OCI-LY3 (cell line): ENCODE measurements around the gene SNCG.
"Not testable (repeated sequence)": the region's sequence is repeated elsewhere in the genome, so short reads cannot be mapped to it uniquely, and the experiment has no call there.

Source experiments
- H2AFZ ChIP-seq: fragments of 200-600, 300-600 bp; shearing (Covaris generic); 2 replicates; pipeline ENCODE4 v1.6.0; 2014; ENCODE audit warnings: antibody characterized with exemption, low read depth, low read length
- H3K27ac ChIP-seq: fragments of 200-600, 300-600 bp; sonication (generic); 2 replicates; pipeline ENCODE4 v1.5.1; 2014; ENCODE audit warnings: mild to moderate bottlenecking, low read length, moderate library complexity, mixed read lengths
- H3K27me3 ChIP-seq: fragments of 200-600, 300-600 bp; sonication (generic); 2 replicates; pipeline ENCODE4 v1.6.1; 2014; ENCODE audit warnings: low read depth, low read length, mixed read lengths
- H3K36me3 ChIP-seq: fragments of 200-600, 300-600 bp; sonication (generic); replicated peaks from 2 replicates; pipeline ENCODE3; 2014; ENCODE audit warnings: low read depth, low read length, mixed read lengths
- H3K4me1 ChIP-seq: fragments of 300-600, 200-600 bp; sonication (generic); 2 replicates; pipeline ENCODE4 v1.6.1; 2014; ENCODE audit warnings: low read length, mixed read lengths
- H3K4me2 ChIP-seq: fragments of 200-600, 300-600 bp; sonication (generic); 2 replicates; pipeline ENCODE4 v1.6.1; 2014; ENCODE audit warnings: low read length, mixed read lengths
- H3K4me3 ChIP-seq: fragments of 300-600, 200-600 bp; sonication (generic); 2 replicates; pipeline ENCODE4 v1.5.1; 2014; ENCODE audit warnings: antibody characterized with exemption, mild to moderate bottlenecking, low read length, moderate library complexity
- H3K79me2 ChIP-seq: fragments of 300-600, 200-600 bp; shearing (Covaris generic); 2 replicates; pipeline ENCODE4 v1.6.1; 2014; ENCODE audit warnings: mild to moderate bottlenecking, low read length, mixed read lengths
- H3K9ac ChIP-seq: fragments of 300-600, 200-600 bp; shearing (Covaris generic); 2 replicates; pipeline ENCODE4 v1.6.0; 2014; ENCODE audit warnings: mild to moderate bottlenecking, low read length, moderate library complexity
- H3K9me3 ChIP-seq: fragments of 200-600, 300-600 bp; shearing (Covaris generic); 2 replicates; pipeline ENCODE4 v1.6.1; 2014; ENCODE audit warnings: low read length, mixed read lengths; ENCODE audit not compliant: insufficient read depth
- H4K20me1 ChIP-seq: fragments of 200-600, 300-600 bp; sonication (generic); 2 replicates; pipeline ENCODE4 v1.6.1; 2016; ENCODE audit warnings: low read length, mixed read lengths; ENCODE audit not compliant: insufficient read depth
- EZH2phosphoT487 ChIP-seq: fragments of 200-600 bp; shearing (Covaris generic); IDR thresholded peaks from 2 replicates; pipeline ENCODE4 v1.6.1; 2018; ENCODE audit warnings: antibody characterized with exemption, mixed run types, low read depth
- TF ChIP-seq, protein P1 (sequence below): fragments of 200-600, 300-600 bp; sonication (generic); IDR thresholded peaks from 2 replicates; pipeline ENCODE4 v1.5.1; 2014; ENCODE audit warnings: antibody characterized with exemption, low read length, low read depth

The SNCG gene

DNA sequence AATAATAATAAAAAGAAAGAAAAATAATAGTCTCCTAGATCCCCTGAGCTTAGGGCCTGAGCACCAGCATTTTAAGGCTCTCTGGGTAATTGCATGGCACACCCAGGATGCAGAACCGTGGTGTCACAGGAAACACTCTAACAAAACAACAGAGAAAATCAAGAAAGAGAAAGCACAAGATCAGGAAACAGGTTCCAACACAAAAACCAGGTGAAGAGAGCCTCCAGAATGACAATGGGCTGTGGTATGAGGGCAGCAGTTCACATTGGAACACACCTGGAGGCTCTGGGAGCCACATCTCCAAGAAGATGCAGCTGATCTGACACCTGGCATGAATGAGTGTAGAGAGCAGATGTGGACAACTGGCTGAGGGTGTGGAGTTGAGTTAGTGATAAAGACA lies 8.1 kb upstream of the SNCG start:
- Histone ChIP-seq H4K20me1 (no peaks in the 10 kb centered on the region), H3K9ac (no peak overlapping the region), H3K9me3 (no peaks in the 10 kb centered on the region), H3K4me3 (no peak overlapping the region), H3K79me2 (no peaks in the 10 kb centered on the region), H3K27ac (no peak overlapping the region), H2AFZ (no peak overlapping the region), H3K27me3 (no peaks in the 10 kb centered on the region), H3K36me3 (no peaks in the 10 kb centered on the region), H3K4me2 (no peak overlapping the region), H3K4me1 (peaks cover 12% of the 10 kb centered on the region)
- TF ChIP-seq EZH2phosphoT487, result no peak
- TF ChIP-seq, protein P1, sequence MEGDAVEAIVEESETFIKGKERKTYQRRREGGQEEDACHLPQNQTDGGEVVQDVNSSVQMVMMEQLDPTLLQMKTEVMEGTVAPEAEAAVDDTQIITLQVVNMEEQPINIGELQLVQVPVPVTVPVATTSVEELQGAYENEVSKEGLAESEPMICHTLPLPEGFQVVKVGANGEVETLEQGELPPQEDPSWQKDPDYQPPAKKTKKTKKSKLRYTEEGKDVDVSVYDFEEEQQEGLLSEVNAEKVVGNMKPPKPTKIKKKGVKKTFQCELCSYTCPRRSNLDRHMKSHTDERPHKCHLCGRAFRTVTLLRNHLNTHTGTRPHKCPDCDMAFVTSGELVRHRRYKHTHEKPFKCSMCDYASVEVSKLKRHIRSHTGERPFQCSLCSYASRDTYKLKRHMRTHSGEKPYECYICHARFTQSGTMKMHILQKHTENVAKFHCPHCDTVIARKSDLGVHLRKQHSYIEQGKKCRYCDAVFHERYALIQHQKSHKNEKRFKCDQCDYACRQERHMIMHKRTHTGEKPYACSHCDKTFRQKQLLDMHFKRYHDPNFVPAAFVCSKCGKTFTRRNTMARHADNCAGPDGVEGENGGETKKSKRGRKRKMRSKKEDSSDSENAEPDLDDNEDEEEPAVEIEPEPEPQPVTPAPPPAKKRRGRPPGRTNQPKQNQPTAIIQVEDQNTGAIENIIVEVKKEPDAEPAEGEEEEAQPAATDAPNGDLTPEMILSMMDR, result no peak

DNA sequence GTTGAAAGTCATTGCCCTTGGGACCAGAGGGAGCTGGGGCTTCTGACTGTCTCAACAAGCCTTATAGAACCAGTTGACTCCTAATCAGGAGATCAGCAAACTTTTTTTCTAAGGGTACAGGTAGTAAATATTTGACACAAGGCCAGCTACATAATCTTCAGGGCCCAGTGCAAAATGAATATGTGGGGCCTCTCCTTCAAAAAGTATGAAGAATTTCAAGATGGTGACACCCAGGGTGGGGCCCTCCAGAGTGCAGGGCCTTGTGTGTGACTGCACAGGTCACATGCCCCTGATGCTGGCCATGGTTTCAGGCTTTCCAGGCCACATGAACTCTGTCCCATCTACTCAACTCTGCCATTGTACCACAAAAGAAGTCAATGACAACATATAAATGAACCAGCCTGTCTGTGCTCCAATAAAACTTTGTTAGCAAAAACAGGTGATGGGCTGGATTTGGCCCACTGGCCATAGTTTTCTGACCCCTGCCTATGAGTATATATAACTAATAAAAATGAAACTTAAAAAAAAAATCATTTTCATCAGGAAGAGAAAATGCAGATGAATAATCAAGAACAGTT lies 7.1 kb upstream of the SNCG start:
- H3K4me3 ChIP-seq, result no peak overlapping the region
- no peak overlapping the region for H3K27ac ChIP-seq
- no peak overlapping the region for H3K4me2 ChIP-seq
- H4K20me1 ChIP-seq, result no peaks in the 10 kb centered on the region
- H3K4me1 ChIP-seq, result peaks cover 3% of the 10 kb centered on the region
- no peaks in the 10 kb centered on the region for H3K79me2 ChIP-seq
- H2AFZ ChIP-seq, result no peak overlapping the region
- no peaks in the 10 kb centered on the region for H3K27me3 ChIP-seq
- no peak overlapping the region for H3K9ac ChIP-seq
- H3K36me3 ChIP-seq, result no peaks in the 10 kb centered on the region
- no peaks in the 10 kb centered on the region for H3K9me3 ChIP-seq
- TF ChIP-seq, protein P1, result no peak
- no peak for TF ChIP-seq EZH2phosphoT487

DNA sequence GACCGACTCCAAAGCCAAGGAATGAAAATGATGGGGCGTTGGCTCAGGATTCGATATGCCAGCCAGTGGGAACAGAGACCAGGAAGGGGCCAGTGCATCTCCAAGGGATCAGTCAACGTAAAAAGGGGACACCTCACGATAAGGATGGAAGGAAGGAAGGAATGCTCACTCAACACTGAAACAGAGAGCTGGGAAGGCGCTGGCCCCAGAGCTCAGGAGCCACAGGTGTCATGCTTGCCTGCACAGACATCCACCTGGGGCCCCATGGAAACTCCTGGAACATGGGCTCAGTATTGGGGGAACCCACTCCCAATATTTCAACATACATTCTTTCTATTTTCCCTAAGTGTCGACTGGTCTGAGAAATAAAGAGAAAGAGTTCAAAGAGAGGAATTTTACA lies 6.3 kb upstream of the SNCG start:
- H3K4me1 ChIP-seq, result no peaks in the 10 kb centered on the region; the same call in 1 of the 2 replicates
- no peaks in the 10 kb centered on the region for H4K20me1 ChIP-seq
- no peak overlapping the region for H3K4me2 ChIP-seq
- H3K36me3 ChIP-seq, result no peaks in the 10 kb centered on the region
- H3K4me3 ChIP-seq, result no peak overlapping the region
- H2AFZ ChIP-seq, result no peak overlapping the region
- no peak for TF ChIP-seq EZH2phosphoT487
- TF ChIP-seq, protein P1, result no peak
- H3K79me2 ChIP-seq, result no peaks in the 10 kb centered on the region
- no peaks in the 10 kb centered on the region for H3K9me3 ChIP-seq
- H3K27ac ChIP-seq, result no peak overlapping the region
- H3K27me3 ChIP-seq, result no peaks in the 10 kb centered on the region
- H3K9ac ChIP-seq, result no peak overlapping the region

DNA sequence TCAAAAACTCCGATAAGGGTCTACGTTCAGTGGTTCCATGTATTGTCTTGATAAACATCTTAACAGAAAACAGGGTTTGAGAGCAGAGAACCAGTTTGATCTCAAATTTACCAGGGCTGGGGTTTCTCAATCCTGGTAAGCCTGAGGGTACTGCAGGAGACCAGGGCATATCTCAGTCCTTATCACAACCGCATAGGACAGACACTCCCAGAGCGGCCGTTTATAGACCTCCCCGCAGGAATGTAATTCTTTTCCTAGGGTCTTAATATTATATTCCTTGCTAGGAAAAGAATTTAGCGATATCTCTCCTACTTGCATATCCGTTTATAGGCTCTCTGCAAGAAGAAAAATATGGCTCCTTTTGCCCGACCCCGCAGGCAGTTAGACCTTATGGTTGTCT lies 5.7 kb upstream of the SNCG start:
- not testable (repeated sequence) for H3K36me3 ChIP-seq, H3K4me3 ChIP-seq, H3K27ac ChIP-seq, H3K9me3 ChIP-seq, H3K4me1 ChIP-seq, H3K27me3 ChIP-seq, H4K20me1 ChIP-seq, H3K4me2 ChIP-seq, H3K9ac ChIP-seq, H3K79me2 ChIP-seq, H2AFZ ChIP-seq
